Measurements from ENCODE around the gene PIK3C2G. TPM values are rescaled to one million over a fixed set of nuclear protein-coding genes. Genes with fewer than 3 reads are reported as not detected.

Gene PIK3C2G
- polyA plus RNA-seq, 2 of the 4 experiments (the other 2 are of a cell fraction): 0.01 TPM; not detected in 1

- Histone ChIP-seq H3K4me1 (peaks cover 21% of the 10 kb centered on the region), H3K4me3 (no peak overlapping the region), H3K27ac (peak overlapping the region; percentile 13 to 36; a peak in 5 of 6 replicates), H3K9me3 (0 out of 3 replicates have a peak, but pooled peaks cover under 1% of the 10 kb centered on the region), H3K4me2 (peak overlapping the region; percentile 74)
- POLR2A ChIA-PET: no interaction called here
- TF ChIP-seq ATOH8 (CRISPR knock-in tag; IDR thresholded peaks at IDR 0.05; ENCODE audit: low read depth) (no peak), TFCP2L1 (CRISPR knock-in tag; IDR thresholded peaks at IDR 0.05) (no peak), ESRRA (IDR thresholded peaks at IDR 0.05; ENCODE audit: borderline replicate concordance, low read length) (no peak), ELK1 (IDR thresholded peaks at IDR 0.05; ENCODE audit: low read depth, low read length) (no peak), HOXB13 (CRISPR knock-in tag; IDR thresholded peaks at IDR 0.05; ENCODE audit: low read depth) (no peak), FOXS1 (CRISPR knock-in tag; IDR thresholded peaks at IDR 0.05) (no peak), KDM5A (IDR thresholded peaks at IDR 0.05) (no peak), FOSL2 (IDR thresholded peaks at IDR 0.05) (no peak), FOSL2 (CRISPR knock-in tag; IDR thresholded peaks at IDR 0.05) (no peak), HES2 (IDR thresholded peaks at IDR 0.05) (no peak), JUNB (IDR thresholded peaks at IDR 0.05) (no peak), RFX5 (IDR thresholded peaks at IDR 0.05) (no peak), USF2 (IDR thresholded peaks at IDR 0.05) (no peak), NFE2L2 (conservative IDR thresholded peaks at IDR 0.05; ENCODE audit: low read length) (no peak), FOSB (CRISPR knock-in tag; IDR thresholded peaks at IDR 0.05) (no peak), JUN (IDR thresholded peaks at IDR 0.05) (no peak), EP300 (IDR thresholded peaks at IDR 0.05) (no peak)
- WGBS (ENCODE audit: missing lambda C conversion rate): 30% methylated on average over 4 of the region's 4 CpGs
- DNase-seq (ENCODE audit: low read depth in 1 of 2, low spot score in 1 of 2): no peak
- CTCF ChIA-PET: no interaction called here
- no peak for FAIRE-seq
- no peak for ATAC-seq
Observed at GRCh38 chr12:18382236-18382885, 121.0 kb downstream of the PIK3C2G start.

- FAIRE-seq (peak; percentile 74), ATAC-seq (peak; percentile 74 to 95; a peak in 5 of 6 replicates), DNase-seq (ENCODE audit: low read depth in 1 of 2, low spot score in 1 of 2) (peak; percentile 32 to 62)
- TF ChIP-seq GATA3 (IDR thresholded peaks at IDR 0.05; ENCODE audit: borderline replicate concordance): peak; percentile 52; the same call in 1 of the 2 replicates
- TF ChIP-seq HOXA7 (CRISPR knock-in tag; IDR thresholded peaks at IDR 0.05): no peak
- no peak for TF ChIP-seq RARB (CRISPR knock-in tag; IDR thresholded peaks at IDR 0.05)
- TF ChIP-seq EHF (CRISPR knock-in tag; IDR thresholded peaks at IDR 0.05): no peak
- TF ChIP-seq TFCP2L1 (CRISPR knock-in tag; IDR thresholded peaks at IDR 0.05): no peak
- TF ChIP-seq TP53 (CRISPR knock-in tag; IDR thresholded peaks at IDR 0.05): no peak
- no peak for TF ChIP-seq PHF8 (IDR thresholded peaks at IDR 0.05; ENCODE audit: borderline replicate concordance, low read depth)
- no peak for TF ChIP-seq ESRRA (IDR thresholded peaks at IDR 0.05; ENCODE audit: borderline replicate concordance, low read length)
- TF ChIP-seq HES2 (IDR thresholded peaks at IDR 0.05): peak; percentile 94
- TF ChIP-seq JUNB (IDR thresholded peaks at IDR 0.05): peak; percentile 44; the same call in 1 of the 2 replicates
- no peak for TF ChIP-seq RNF2 (IDR thresholded peaks at IDR 0.05; ENCODE audit: borderline replicate concordance, low read depth)
- peak; percentile 98 for TF ChIP-seq CEBPB (IDR thresholded peaks at IDR 0.05)
- 0 out of 3 replicates have a peak, but pooled peaks have one; percentile 45 for TF ChIP-seq BCL3 (IDR thresholded peaks at IDR 0.05)
- no peak for TF ChIP-seq CHD4 (IDR thresholded peaks at IDR 0.05; ENCODE audit: borderline replicate concordance)
- peak; percentile 40 to 46; a peak in 2 of 5 replicates for TF ChIP-seq JUN (IDR thresholded peaks at IDR 0.05)
- peak; percentile 63; the same call in 1 of the 2 replicates for TF ChIP-seq PBX3 (IDR thresholded peaks at IDR 0.05)
- peak; percentile 35 to 59; a peak in 2 of 5 replicates for TF ChIP-seq EP300 (IDR thresholded peaks at IDR 0.05)
- Histone ChIP-seq H3K4me3 (no peak overlapping the region), H3K27ac (peak overlapping the region; percentile 1 to 70; a peak in 4 of 6 replicates), H3K9me3 (no peaks in the 10 kb centered on the region), H3K4me2 (peak overlapping the region; percentile 74), H3K4me1 (peaks cover 21% of the 10 kb centered on the region)
- ChIA-PET CTCF (no interaction called here), POLR2A (no interaction called here)
- 4% methylated on average over 4 of the region's 4 CpGs for WGBS (ENCODE audit: missing lambda C conversion rate)
Observed at GRCh38 chr12:18383203-18383602, 121.9 kb downstream of the PIK3C2G start.
